Tibial nerve (tissue), 4 donors: Measurements from ENCODE around the gene THEM4. TPM values are rescaled to one million over a fixed set of nuclear protein-coding genes. Genes with fewer than 3 reads are reported as not detected.
A peak's percentile ranks its signal among the peaks of the same experiment; 100 is the strongest.

ENCODE experiments used
- DNase-seq, 2 donors: peaks; one replicate each; pipeline ENCODE4 v3.0.0-alpha.2; 2019; ENCODE audit warnings: low spot score in 2 of 2
- H3K27ac ChIP-seq, 4 donors: fragments of 200-600 bp; sonication (generic) in 3 of 4; one replicate each; pipeline ENCODE4 v1.5.1; 2017 to 2019; ENCODE audit warnings: mild to moderate bottlenecking in 1 of 4
- H3K27me3 ChIP-seq, 2 donors: fragments of 200-600 bp; sonication (generic) in 1 of 2; one replicate each; pipeline versions ENCODE4 v1.5.1 to v1.6.0; 2017 to 2019
- H3K36me3 ChIP-seq, 3 donors: fragments of 200-600 bp; sonication (generic); one replicate each; pipeline ENCODE4 v1.5.1; 2018 to 2019
- H3K4me1 ChIP-seq, 4 donors: fragments of 200-600 bp; sonication (generic) in 3 of 4; one replicate each; pipeline ENCODE4 v1.5.1; 2017 to 2019
- H3K4me3 ChIP-seq, 4 donors: fragments of 200-600 bp; sonication (generic) in 3 of 4; one replicate each; pipeline ENCODE4 v1.5.1; 2017 to 2019; ENCODE audit warnings: mild to moderate bottlenecking in 1 of 4, moderate library complexity in 1 of 4
- H3K9me3 ChIP-seq, 4 donors: fragments of 200-600 bp; sonication (generic) in 3 of 4; one replicate each; pipeline ENCODE4 v1.5.1; 2017 to 2019
- EP300 ChIP-seq, 2 donors: sonication (generic); formaldehyde crosslinking; IDR thresholded peaks; one replicate each; pipeline ENCODE4 v1.6.1; 2017; ENCODE audit warnings: antibody characterized with exemption in 2 of 2, mild to moderate bottlenecking in 1 of 2
- POLR2A ChIP-seq, 2 donors: fragments of 450-650 bp; IDR thresholded peaks; one replicate each; pipeline ENCODE4 v1.6.1; 2017; ENCODE audit warnings: antibody characterized with exemption in 2 of 2, mild to moderate bottlenecking in 2 of 2, moderate library complexity in 2 of 2
- WGBS, 2 donors: methylation state at CpG; one replicate each; pipeline ENCODE4 v1.1.5; 2018; 5-methylcytosine and 5-hydroxymethylcytosine counted together
- total RNA-seq, 4 donors: library from RNA; depleted of rRNA; stranded (reverse); fragments of >200 nt; gene quantifications; one replicate each; pipeline ENCODE4 v1.1.0, GENCODE V29; 2016
- TF ChIP-seq, protein P1 (sequence below), 5 experiments: fragments of 200-600 bp in 3 of 5; fragments of 450-650 bp in 2 of 5; sonication (generic) in 3 of 5; IDR thresholded peaks; one replicate each; pipeline ENCODE4 v1.5.1; 2016 to 2019; ENCODE audit warnings: antibody characterized with exemption in 5 of 5, mild to moderate bottlenecking in 3 of 5, moderate library complexity in 2 of 5

THEM4 gene
- total RNA-seq, 4 donors from 2014 or later: 17.7 to 48.6 (median 32.3) TPM

GRCh38 chr1:151840421-151840820 lies 68.9 kb downstream of the THEM4 start:
- Histone ChIP-seq H3K9me3 (no peaks in the 10 kb centered on the region), H3K4me3 (peak overlapping the region in 2 of 4 donors; percentile 48 to 59), H3K36me3 (no peaks in the 10 kb centered on the region), H3K27ac (peak overlapping the region; percentile 62 to 87 (median 76)), H3K4me1 (peaks cover 0 to 33% (median 9%) of the 10 kb centered on the region in 4 donors), H3K27me3 (peaks cover 0 to 27% of the 10 kb centered on the region in 2 donors)
- no peak for DNase-seq
- TF ChIP-seq EP300 (IDR thresholded peaks at IDR 0.05) (no peak), POLR2A (IDR thresholded peaks at IDR 0.05) (no peak)

DNA sequence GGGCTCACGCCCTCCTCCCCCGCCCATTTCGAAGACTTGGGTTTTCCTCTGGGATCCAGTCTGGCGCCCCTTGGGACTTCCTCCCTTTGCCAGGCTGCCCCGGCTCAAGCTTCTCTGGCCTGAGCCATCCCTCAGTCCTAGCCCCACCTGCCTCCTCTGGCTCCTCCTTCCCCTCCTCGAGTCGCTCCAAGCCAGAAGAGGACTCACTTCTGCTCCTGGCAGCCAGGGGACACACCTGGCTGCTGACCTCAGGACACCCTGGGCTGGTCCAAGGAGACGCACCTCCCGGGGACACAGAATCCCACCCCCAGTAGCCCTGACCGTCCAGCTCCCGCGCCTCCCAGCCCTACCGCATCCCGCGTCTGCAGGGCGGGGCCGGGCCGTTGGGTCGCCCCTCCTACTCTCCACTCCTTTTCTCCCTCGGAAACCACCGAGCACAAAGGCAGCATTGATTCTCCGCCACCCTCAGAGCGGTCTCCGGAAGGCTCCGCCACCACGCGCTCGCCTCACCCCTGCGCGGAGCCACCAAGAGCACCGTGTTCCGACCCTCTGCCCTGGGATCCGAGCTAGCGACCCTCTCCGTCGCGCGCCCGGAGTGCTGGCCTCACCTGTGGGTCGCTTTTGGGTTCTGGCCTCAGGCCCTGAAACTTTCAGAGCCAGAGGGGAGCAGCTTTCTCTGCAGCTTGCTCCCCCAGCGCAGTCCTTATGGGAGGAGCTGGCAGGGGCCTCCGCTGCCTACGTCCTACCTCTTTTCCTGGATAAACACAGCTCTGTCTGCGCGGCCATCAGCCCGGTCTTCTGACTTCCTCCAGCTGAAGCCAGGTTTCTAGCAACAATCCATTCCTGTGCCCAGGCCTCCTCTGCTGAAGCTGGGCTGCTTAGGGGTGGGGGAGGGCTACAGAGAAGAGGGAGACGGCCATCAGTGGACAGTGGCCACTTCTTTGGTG lies 69.6 kb downstream of the THEM4 start, which contains the start of gene C2CD4D:
Gene C2CD4D (minus strand): TSS at position 364 of the 947 bp plus-strand sequence. CDS start 831 bp downstream, outside the sequence.
- Histone ChIP-seq H3K9me3 (no peaks in the 10 kb centered on the region), H3K27ac (peak within 1 kb of the TSS; percentile 62 to 87 (median 76)), H3K4me3 (peak within 1 kb of the TSS; percentile 28 to 59 (median 40)), H3K27me3 (peaks cover 0 to 29% of the 10 kb centered on the region in 2 donors), H3K4me1 (peaks cover 0 to 33% (median 9%) of the 10 kb centered on the region in 4 donors), H3K36me3 (no peaks in the 10 kb centered on the region)
- peak in 1 of 2 donors; percentile 38 for DNase-seq
- TF ChIP-seq POLR2A (IDR thresholded peaks at IDR 0.05): peak in 1 of 2 donors; percentile 56
- TF ChIP-seq, protein P1, sequence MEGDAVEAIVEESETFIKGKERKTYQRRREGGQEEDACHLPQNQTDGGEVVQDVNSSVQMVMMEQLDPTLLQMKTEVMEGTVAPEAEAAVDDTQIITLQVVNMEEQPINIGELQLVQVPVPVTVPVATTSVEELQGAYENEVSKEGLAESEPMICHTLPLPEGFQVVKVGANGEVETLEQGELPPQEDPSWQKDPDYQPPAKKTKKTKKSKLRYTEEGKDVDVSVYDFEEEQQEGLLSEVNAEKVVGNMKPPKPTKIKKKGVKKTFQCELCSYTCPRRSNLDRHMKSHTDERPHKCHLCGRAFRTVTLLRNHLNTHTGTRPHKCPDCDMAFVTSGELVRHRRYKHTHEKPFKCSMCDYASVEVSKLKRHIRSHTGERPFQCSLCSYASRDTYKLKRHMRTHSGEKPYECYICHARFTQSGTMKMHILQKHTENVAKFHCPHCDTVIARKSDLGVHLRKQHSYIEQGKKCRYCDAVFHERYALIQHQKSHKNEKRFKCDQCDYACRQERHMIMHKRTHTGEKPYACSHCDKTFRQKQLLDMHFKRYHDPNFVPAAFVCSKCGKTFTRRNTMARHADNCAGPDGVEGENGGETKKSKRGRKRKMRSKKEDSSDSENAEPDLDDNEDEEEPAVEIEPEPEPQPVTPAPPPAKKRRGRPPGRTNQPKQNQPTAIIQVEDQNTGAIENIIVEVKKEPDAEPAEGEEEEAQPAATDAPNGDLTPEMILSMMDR (IDR thresholded peaks at IDR 0.05): peak in 1 of 5 experiments; percentile 9
- TF ChIP-seq EP300 (IDR thresholded peaks at IDR 0.05): peak in 1 of 2 donors; percentile 83
- 5 to 11% methylated on average over 39 of the region's 47 CpGs for WGBS, 2 donors

DNA sequence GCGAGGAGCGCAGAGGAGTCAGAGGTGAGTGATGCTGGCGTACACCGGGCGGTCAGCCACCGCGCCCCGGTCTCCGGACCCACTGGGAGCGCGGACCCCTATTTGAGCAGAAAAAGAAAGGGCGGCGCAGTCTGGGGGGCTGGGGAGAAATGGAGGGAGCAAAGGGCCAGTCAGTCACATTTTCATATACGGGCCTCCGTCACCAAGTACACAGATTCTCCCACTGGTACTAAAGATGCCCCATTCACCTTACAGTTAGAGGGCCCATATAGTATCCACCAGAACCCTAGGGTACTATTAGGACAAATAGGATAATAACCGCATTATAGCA lies 70.3 kb downstream of the THEM4 start:
- Histone ChIP-seq H3K27me3 (peaks cover 0 to 29% of the 10 kb centered on the region in 2 donors), H3K36me3 (no peaks in the 10 kb centered on the region), H3K4me3 (peak overlapping the region; percentile 28 to 59 (median 40)), H3K4me1 (peaks cover 0 to 33% (median 9%) of the 10 kb centered on the region in 4 donors), H3K9me3 (no peaks in the 10 kb centered on the region), H3K27ac (peak overlapping the region; percentile 62 to 87 (median 76))
- WGBS, 2 donors: 11 to 20% methylated on average over 16 of the region's 16 CpGs
- no peak for TF ChIP-seq POLR2A (IDR thresholded peaks at IDR 0.05)
- no peak for TF ChIP-seq EP300 (IDR thresholded peaks at IDR 0.05)
- TF ChIP-seq, protein P1 (IDR thresholded peaks at IDR 0.05): no peak
- no peak for DNase-seq

DNA sequence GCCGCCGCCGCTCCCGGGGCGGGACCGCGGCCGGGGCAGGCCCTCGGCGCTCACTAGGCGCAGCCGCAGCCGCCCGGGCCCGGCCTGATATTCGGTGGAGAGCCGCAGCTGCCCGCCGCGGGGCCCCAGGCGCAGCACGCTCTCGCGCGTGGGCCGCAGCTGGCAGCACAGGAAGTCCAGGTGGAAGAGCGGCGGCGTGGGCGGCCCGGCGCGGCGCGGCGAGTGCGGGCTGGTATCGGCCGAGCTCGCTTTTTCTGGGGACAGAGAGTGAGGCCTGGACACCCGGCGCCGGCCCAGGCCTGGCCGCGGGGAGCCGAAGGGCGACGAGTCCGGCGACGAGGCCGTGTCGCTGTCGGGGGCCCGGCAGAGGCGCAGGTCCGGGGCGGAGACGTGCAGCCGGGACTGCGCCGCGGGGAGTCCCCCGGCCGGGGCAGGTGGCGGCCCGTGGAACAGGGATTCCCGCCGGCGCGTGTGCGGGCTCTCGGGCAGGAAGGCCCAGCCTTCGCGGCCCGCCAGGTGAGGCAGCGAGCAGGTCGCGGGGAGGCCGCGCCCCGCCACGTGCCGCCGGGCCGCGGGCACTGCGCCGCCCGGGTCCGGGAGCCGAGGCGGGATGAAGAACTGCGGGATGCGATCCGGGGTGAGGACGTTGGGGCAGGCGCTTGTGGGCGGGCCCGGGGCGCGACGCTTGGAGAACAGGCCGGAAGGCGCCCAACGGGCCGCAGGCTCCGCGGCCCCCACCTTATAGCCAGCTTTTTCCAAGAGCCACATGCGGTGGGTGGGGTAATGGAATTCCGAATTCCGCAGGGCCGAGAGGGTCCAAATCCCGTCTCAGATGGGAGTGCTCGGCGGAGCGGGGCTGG lies 70.9 kb downstream of the THEM4 start:
- Histone ChIP-seq H3K4me1 (peaks cover 0 to 33% (median 9%) of the 10 kb centered on the region in 4 donors), H3K4me3 (peak overlapping the region; percentile 28 to 59 (median 40)), H3K27me3 (peaks cover 0 to 29% of the 10 kb centered on the region in 2 donors), H3K9me3 (no peaks in the 10 kb centered on the region), H3K27ac (peak overlapping the region; percentile 62 to 87 (median 76)), H3K36me3 (no peaks in the 10 kb centered on the region)
- no peak for DNase-seq
- TF ChIP-seq, protein P1 (IDR thresholded peaks at IDR 0.05): no peak
- peak in 1 of 2 donors; percentile 5 for TF ChIP-seq POLR2A (IDR thresholded peaks at IDR 0.05)
- 4% methylated on average over 26 to 57 of the region's 117 CpGs for WGBS, 2 donors

- H3K27me3 ChIP-seq: peaks cover 0 to 29% of the 10 kb centered on the region in 2 donors
- TF ChIP-seq EP300 (IDR thresholded peaks at IDR 0.05): no peak
- TF ChIP-seq, protein P1 (IDR thresholded peaks at IDR 0.05): no peak
- no peak for TF ChIP-seq POLR2A (IDR thresholded peaks at IDR 0.05)
- peak overlapping the region in 1 of 4 donors; percentile 85 for H3K27ac ChIP-seq
- H3K4me3 ChIP-seq: peak overlapping the region; percentile 16 to 59 (median 40)
- peaks cover 0 to 33% (median 9%) of the 10 kb centered on the region in 4 donors for H3K4me1 ChIP-seq
- DNase-seq: no peak
- WGBS, 2 donors: 4 to 18% methylated on average over 14 to 24 of the region's 26 CpGs
- no peaks in the 10 kb centered on the region for H3K9me3 ChIP-seq
- no peaks in the 10 kb centered on the region for H3K36me3 ChIP-seq
Measured at GRCh38 chr1:151837884-151838221, 71.5 kb downstream of the THEM4 start.
